AG10803 (cell line): ENCODE data around the gene LSS.

Experiments
- DNase-seq: peaks from one replicate; pipeline ENCODE4 v3.0.0; 2010; ENCODE audit warnings: low read depth
- H3K4me3 ChIP-seq: 2 replicates; pipeline ENCODE4 v1.5.1; 2011; ENCODE audit warnings: mild to moderate bottlenecking, low read length, control low read depth
- CTCF ChIP-seq: conservative IDR thresholded peaks from 2 replicates; pipeline ENCODE4 v1.5.1; 2011; ENCODE audit warnings: mild to moderate bottlenecking, low read length, control low read depth, inconsistent platforms

The LSS gene

GRCh38 chr21:46157396-46157986 lies 71.1 kb downstream of the LSS start:
- DNase-seq: no peak
- TF ChIP-seq CTCF: no peak
- no peak overlapping the region for H3K4me3 ChIP-seq

- H3K4me3 ChIP-seq: no peak overlapping the region
- DNase-seq: no peak
- TF ChIP-seq CTCF: no peak
Measured at GRCh38 chr21:46156678-46157077, 71.9 kb downstream of the LSS start.

GRCh38 chr21:46156378-46156645 lies 72.3 kb downstream of the LSS start:
- H3K4me3 ChIP-seq: no peak overlapping the region
- no peak for TF ChIP-seq CTCF
- DNase-seq: no peak

GRCh38 chr21:46155514-46156377 lies 72.8 kb downstream of the LSS start, which contains the start of gene FTCD:
FTCD (minus strand) TSS chr21:46155579; CDS start chr21:46155523, 56 bp downstream.
- DNase-seq: no peak

GRCh38 chr21:46154955-46155513 lies 73.5 kb downstream of the LSS start:
- no peak for TF ChIP-seq CTCF
- no peak for DNase-seq
- no peak overlapping the region for H3K4me3 ChIP-seq

More at GRCh38 chr21:46155514-46156377, 72.8 kb downstream of the LSS start, which contains the start of gene FTCD:
- no peak within 1 kb of the TSS for H3K4me3 ChIP-seq
- TF ChIP-seq CTCF: no peak

- H3K4me3 ChIP-seq: no peak overlapping the region
- TF ChIP-seq CTCF: no peak
- no peak for DNase-seq
Measured at GRCh38 chr21:46154155-46154954, 74.2 kb downstream of the LSS start.
